Activated CD4-positive, alpha-beta T cell treated with anti-CD3 and anti-CD28 coated beads, Interleukin-2, amount 50 U/mL, for 4 hours (primary cell): ENCODE data around the gene MEGF11.

Experiments
- DNase-seq, 2 experiments: peaks; one replicate each; pipeline ENCODE4 v3.0.0-alpha.2; 2020

The MEGF11 gene

DNA sequence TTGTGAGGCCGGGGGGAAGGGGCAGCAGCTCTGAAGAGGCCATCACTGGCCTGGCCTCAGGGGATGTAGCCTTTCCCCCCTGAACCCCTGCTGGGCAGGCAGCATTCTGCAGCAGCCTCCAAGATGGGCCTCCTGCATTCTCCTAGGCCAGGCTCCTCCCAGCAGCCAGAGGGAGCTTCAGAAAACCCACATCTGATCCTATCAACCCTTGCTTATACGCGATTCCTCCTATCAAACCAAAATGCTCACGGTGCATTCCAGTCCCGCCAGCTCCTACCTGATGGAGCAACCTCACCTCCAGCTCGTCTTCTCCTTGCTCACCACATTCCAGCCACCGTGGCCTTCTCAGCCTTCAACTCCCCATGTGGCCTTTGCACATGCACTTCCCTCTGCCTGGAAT is 85.7 kb downstream of the MEGF11 start:
- no peak for DNase-seq

DNA sequence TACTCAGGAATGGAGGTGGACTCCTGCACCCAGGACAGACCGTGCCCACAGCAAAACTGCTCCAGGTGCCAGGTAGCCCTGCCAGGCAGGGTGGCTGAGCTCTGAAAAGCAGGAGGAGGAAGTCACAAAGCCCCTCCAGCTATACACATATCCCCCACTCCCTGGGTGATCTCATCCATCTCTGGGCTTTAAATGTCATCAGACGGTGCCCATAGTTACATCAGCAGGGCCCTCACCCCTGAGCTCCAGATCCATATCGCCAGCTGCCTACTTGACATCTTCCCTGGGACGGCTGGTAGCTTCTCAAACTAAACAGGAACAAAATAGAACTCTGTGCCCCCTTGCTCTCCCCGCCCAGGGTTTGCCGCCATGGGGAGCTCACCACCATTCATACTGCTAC is 87.7 kb downstream of the MEGF11 start:
- no peak for DNase-seq

DNA sequence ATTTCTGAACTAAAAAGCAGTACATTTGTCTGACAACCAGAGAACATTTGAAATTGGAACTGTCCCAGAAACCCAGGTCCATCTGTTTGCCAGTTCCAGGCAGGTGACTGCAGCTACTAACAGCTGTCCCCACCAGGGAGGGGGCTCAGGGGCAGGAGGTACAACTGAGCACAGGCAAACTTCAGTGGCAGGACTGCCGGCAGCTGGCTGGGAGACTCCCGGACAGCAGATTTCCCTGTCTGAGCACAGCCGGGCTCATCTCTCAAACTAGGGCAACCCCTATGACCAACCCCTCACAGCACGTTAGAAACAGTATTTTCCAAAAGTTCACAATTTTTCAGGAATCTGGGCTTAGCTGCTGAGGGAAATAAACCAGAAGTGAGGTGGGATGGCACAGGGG is 88.8 kb downstream of the MEGF11 start:
- no peak for DNase-seq

DNA sequence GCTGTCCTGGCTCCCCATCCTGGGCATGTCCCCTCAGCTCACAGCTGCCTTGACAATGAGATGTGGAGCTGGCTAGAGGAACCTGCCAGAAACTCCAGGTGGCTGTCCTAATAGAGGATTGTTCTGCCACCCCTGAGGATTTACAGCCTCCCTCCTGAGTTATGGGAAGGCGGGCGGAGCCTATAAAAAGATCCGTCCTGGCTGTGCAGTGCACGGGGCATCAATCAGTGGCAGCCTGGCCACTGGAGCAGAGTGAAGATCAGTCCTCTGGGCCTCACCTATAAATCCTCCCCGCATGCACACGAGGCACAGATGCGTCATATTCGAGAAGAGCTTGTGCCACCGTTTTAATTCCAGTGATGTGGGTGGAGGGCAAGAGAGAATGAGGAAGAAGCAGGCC is 90.0 kb downstream of the MEGF11 start:
- DNase-seq = no peak

DNA sequence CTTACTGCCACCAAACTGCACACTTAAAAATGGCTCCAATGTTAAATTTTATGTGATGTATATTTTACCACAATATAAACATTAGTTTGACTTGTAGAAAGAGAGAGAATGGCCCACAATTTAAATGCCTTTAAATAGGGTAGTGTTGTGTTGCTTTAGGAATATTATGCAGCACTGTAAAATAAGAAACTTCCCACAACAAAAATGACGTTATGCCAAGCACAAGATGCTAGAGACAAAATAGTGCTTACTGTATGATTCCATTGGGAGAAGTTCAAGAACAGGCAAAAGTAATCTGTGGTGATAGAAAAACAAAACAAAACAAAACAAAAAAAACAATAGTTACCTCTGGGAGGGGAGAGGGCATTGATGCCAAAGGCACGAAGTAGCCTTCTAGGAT is 91.3 kb downstream of the MEGF11 start:
- DNase-seq = no peak

DNA sequence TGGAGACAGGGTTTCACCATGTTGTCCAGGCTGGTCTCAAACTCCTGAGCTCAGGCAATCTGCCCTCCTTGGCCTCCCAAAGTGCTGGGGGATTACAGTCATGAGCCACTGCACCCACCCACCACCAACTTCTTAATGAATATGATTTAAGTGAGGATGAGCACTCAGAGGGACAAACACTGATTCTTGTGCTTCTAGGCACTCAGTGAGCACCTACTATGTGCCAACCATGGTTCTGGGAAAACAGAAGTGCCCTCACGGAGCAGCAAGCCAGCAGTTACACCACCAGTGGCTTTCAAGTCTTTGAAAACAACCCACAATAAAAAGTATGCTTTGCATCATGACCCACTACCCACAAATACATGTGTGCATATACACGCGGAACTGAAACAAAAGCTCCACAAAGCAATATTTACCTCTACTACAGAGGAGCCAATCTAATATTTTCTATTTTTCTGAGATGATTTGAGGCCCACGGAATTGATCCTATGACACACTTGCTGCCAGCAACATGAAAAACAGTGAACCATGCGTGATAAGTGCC is 91.9 kb downstream of the MEGF11 start:
- DNase-seq = no peak

DNA sequence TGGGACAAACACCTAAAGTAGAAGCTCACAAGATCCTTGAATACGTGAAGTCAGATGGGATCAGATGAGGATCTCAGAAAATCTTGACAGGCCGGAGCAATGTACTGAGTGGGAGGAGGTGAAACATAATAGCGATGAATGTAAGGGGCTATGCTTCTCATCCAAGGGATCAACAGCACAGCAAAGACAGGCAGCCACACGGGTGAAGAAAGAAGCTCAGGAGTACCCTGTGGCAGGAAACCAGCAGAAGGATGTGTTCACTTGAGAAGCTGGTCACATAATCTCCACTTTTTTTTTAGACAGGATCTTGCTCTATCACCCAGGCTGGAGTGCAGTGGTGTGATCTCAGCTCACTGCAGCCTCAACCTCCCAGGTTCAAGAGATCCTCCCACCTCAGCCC is 92.4 kb downstream of the MEGF11 start:
- DNase-seq = no peak

DNA sequence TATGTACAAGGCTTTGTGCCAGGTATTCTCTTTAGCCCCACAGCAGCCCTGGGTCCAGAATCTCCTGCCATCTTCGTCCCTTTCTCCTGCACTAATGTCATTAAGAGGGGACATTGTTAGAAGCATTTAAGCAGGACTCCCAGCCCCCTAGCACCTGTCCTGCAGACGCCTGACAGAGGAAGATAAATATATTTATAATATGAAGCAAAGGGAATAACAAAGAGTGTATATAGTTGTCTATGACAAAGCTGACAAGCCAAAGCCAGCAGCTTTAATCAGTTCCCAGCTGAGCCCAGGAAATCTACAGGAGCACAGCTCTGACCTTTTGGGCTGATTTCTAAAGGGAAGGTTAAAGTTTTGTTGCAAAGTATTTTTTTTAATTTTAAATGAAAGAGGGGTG is 96.0 kb downstream of the MEGF11 start:
- no peak for DNase-seq

DNA sequence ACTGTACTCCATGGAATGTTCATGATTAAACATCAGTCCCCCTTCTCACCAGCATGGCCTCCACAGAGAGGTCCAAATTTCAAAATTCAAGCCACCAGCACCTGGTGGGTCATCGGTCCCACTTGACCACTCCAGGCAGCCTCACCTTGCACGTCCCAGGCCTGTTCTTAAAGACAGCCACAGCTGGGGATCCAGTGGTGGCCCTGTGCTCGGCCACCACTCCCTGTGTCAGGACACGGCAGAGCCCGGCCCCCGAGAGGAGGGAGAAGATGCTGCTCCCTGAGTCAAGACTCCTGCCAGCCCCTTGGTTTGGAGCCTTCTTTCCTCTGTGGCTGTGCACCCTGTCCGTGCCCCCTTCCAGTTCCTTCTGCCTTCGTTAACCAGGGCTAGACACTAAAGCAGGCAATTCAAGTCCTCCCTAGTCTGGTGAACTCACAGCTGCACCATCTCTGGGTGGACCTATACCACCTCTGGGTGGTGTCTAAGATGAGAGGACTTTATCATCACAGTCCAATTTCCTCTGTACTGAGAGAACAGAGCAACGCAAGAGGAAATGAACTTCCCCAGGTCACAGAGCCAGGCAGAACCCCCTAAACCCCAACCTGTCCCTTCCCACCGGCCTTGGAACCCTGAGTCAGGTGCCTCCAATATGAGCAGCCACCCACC is 97.1 kb downstream of the MEGF11 start:
- DNase-seq = no peak

DNA sequence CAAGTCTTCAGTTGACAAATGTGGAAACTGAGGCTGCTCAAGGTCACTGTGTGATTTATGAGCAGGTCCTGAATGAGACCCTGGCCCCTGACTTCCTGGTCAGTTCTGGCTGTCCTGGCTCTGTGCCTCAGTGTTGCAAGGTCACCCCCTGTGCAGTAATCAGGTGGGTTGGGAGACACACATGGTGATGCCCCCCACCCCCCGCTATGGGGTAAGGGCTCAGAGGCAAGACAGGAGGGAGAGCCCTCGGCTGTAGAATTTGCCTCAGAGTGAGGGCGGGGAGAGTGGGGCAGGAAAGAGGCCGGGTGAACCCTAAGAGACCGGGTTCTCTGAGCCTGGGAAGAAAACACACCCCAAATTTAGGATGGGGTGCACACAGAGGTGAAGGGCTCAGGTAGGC is 98.5 kb downstream of the MEGF11 start:
- no peak for DNase-seq

DNA sequence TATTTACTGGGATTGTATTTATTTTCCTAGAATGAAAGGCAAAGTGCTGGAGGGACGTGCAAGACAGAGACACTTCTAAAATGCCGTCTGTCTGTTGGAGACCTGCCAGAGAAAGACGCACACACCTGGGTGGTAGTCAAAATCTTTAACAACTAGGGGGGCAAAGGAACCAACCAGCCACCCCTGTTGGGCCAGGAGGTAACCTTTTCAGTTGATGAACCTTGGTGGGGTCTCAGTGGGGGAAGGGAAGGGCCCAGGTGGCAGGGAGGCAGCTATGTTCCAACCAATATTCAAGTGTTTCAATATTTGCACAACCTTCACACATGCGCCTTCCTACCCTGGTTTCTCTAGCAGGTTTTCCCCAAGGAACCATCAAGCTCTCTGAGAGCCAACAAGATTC is 99.0 kb downstream of the MEGF11 start:
- DNase-seq = no peak

DNA sequence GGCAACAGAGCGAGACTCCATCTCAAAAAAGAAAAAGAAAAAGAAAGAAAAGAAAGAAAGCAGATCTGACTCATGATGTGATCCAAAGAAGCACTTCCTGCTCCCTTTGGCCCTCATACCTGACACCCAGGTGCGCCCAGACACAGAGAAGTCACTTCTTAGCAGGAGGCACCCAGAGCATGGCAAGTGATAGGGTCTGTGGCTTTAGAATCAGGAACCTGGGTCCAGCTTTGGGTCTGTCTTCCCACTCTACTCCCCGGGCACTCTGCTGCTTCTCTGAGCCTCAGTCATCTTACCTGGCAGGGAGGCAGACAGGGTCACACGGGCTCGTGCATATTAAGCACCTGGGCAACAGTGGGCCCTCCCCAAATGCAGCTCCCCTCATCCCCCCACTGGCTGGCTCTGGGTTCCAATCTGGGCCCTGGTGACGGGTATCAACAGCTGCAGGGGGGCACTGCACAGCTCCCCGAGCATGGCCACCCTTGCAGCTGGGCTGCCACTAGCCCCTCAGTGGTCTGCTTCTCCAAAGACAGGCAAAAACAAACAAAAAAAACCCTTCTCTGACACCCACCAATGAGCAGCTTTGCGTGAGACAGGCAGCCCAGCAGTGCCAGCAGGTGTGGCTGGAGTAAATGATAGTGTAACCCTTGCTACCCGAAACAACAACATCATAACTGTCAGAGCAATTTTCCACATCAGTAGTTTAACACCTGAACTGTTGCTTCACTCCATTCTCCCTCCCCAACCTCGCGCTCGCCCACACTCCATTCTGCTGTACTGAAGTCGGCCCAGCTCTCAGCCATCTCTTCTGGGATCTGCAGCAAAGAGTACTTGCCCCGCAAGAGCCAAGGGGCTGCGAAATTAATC is 99.8 kb downstream of the MEGF11 start:
- no peak for DNase-seq

DNA sequence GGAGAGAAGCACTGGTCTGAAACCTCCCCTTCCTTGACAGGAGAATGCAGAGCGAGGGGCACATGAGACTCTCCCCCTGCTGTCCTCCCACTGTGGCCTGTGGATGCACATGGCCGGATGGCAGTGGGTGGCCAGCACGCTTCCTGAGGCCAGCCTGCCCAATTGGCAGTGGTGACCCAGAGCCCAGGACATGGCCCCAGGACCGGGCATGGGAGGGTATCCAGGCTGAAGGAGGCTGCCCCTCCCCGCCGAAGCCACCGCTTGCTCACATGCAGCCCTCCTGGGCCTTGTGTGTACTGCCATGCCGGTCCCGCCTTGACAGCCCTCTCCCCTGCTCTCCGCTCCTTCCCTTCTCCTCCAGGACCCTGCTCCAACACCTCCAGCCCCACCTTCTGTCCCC is 100.9 kb downstream of the MEGF11 start:
- no peak for DNase-seq

DNA sequence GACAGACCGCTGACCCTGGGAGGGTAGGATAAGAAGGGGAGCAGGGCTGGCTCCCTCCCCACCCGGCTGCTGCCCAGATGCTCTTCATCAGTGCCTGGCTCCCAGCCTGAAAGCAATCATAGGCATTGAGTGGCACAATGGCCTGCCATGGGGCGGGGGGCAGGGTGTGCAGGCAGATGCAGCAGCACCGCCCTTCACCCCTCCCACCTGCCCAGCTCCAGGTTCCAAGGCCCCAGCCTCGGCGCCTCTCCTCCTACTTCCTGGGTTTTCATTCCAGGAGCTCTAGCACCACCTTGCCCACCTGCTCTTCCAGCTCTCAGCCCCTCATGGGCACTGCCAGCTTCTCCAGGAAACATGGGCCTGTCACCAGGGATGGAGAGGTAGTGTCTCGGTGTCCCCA is 101.7 kb downstream of the MEGF11 start:
- no peak for DNase-seq

DNA sequence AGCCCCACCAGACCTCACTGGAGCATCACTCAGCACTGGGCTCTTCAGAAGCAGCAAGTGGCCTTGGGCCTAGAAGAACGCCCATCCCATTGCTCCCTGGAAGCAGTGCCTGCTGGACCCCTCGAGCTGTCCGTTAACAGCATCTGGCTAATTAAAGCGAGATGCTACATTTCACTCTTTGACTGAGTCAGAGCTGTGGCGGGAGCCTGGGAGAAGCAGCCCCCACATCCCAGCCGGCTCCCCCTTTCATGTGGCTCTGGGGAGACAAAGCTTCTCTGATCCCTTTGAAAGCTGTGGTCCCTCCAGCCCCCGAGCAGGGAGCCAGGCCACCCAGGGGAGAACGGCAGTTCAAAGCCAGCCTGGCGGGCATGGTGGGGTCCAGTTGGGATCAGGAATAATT is 103.7 kb downstream of the MEGF11 start:
- DNase-seq = no peak

DNA sequence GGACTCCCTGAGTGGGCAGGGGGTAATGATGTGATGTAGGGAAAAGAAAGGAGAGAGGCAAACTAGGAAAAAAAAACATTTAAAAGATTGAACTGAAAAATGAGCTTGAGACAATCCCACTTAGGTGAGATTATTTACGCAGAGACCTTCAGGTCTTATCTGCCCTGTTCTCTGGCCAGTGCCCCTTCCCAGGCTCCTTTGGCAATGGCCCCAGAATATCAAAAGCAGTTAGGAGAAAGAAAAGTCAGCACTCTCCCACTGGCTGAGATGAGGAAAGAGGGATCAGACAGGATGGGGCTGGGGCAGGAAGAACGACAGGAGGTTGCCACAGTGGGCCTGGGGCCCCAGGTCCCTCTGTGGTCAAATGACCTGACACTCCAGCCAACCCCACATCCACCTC is 105.4 kb downstream of the MEGF11 start:
- no peak for DNase-seq

DNA sequence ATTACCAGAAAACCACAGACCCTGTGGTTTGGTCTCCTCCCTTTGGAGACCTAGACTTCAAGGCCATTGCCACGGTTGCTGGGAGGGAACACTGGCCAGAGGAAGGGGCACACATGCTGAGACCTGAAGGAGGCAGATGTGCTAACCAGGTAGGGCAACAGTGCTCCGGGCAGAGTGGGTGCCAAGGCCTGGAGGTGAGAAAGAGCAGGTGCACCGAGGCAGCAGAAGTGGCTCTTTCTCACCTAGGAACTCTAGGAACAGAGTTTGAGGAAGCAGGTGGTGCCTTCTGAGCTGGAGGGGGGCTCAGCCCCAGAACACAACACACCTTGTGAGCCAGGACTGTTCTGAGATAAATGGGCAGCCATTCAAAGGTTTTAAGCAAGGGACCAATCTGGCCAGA is 106.1 kb downstream of the MEGF11 start:
- DNase-seq = no peak

DNA sequence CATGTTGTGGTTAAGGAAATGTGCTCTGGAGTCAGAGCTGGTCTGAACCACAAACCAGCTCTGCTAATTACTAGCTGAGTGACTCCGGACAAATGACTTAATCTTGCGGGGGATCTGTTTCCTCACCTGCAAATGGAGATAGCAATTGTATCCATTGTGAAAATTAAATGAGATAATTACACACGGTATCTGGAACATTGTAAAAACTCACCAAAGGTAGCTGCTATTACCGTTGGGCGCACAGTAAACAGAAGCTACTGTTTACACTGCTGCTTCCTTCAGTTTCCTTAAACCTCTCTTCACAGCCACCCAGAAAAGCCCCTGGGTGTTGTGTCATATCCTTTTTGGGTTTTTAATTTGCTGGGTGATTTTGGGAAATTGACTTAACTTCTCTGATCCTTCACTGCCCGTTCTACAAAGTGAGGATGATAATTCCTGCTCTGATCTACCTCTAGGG is 107.8 kb downstream of the MEGF11 start:
- no peak for DNase-seq

DNA sequence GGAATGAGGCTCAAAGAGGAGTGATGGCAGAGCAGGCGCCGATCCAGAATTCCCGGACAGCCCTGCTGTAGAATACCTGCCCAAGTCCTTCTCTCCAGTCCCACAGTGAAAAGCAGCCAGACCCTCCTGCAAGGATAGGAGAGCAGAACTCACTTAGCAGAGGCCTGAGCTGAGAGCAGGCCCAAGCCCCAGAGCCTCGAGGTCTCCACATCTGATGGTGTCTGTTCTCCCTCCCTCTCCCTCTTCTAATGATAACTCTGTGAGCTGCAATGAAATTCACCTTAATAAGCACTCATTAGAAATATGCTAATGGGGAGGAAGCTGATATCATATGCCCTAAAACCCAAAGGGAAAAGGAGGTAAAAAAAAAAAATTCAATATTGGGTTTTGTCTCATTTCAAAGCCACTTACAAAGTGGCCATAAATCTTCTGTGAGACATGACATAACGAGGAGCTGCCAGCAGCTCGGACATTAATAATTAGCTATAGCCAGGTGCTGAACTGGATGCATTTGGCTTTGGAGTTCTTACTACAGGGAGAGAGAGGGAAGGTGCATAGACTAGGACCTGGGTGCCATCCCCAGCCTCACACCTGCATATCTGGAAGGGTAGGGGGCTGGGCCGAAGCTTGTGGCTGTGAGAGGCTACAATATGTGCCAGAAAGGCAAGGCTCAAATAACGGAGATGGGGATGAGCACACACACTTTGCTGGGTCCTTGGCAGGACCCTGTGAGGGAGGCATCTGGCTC is 108.4 kb downstream of the MEGF11 start:
- DNase-seq = no peak

DNA sequence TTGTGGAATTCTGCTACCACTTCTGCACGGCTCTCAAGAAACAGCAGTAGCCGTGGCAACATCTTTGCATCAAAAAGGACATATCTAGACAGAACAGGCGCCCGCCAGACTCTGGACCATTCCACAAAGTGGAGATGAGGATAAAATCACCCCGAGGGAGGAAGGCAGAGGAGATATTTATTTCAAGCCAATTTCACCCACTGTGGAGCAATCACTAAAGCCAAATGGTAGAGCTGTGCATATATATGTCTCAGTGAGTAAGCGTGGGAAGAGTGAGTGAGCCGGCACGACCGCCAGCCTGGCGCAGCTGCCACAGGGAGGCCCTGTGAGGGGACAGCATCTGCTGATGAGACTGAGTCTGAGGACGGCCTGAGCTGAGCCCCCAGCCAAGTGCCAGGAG is 111.3 kb downstream of the MEGF11 start:
- no peak for DNase-seq

DNA sequence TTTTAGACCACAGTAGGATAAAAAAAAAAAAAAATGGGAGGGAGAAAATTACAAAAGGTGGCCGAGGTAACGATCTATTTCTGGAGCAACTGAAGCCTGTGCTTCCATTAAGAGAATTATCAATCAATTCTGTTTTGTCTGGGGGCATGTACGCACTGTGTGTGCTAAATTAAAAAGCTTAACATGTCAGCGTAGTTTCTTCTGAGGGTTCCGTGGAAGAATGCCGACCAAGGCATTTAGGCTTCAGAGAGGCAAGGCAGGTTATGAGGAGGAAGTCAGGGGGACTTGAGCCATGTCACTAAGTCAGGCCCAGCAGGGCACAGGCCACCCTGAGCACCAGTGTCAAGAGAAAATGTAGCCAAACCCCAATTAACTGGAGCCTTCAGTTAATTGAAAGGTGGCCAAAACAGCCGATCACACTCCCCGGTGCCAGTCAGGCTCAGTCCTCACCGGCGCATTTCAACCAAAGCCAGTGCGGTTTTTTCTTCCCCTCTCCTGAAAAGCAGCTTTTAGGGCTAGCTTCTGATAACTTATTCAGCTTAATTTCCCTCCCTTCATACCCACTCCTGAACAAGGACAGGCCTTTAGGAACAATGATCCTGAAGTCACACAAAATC is 113.9 kb downstream of the MEGF11 start:
- DNase-seq = no peak

DNA sequence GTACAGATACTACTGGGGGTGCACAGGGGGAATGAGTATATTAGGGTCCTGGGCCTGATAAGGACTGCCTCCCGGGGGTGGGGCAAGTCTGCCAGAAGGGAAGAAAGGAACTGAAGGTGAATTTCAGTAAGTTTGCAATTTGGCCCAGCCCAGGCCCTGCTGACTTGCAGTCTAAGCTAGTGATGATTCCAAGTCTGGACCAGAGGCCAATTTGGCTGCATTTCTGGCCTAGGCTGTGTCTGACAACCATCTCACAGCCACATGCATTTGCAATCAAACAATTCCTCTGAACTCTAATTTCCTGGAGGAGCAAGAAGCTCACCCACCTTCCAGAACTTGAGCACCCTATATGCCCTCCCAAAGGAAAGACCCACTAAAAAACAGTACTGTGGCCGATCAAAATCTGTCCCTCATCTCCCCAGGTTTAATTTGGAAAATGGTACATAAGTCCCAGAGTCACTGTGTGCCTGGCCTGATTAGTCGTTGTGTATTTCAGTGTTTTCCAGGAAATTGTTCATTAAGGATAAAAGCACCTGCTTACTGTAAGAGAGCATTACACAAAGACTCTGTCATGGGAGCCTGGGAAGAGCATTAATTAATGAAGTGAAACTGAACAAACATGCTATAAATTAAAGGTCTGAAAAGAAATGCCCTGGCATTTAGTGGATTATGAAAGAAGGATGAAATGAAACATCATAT is 114.5 kb downstream of the MEGF11 start:
- no peak for DNase-seq
